Activated CD8-positive, alpha-beta T cell treated with anti-CD3 and anti-CD28 coated beads for 36 hours (primary cell): ENCODE data around the gene WFDC12. TPM values are rescaled to one million over a fixed set of nuclear protein-coding genes. Genes with fewer than 3 reads are reported as not detected.
"Not testable (repeated sequence)": the region's sequence is repeated elsewhere in the genome, so short reads cannot be mapped to it uniquely, and the experiment has no call there.

Experiments
- ATAC-seq: fragments of 200-7000 bp; cut with Tn5 transposase; one replicate; pipeline ENCODE4 v1.10.0; 2021; ENCODE audit warnings: mild to moderate bottlenecking, moderate library complexity
- CTCF ChIA-PET: fragments of 350-600 bp; sonication (Branson Sonifier 250); formaldehyde crosslinking; loops from one replicate; lab custom pipeline; 2021; ENCODE audit warnings: antibody characterized with exemption; lab: Charles Lee
- POLR2A ChIA-PET: fragments of 350-600 bp; sonication (Branson Sonifier 250); formaldehyde crosslinking; loops from one replicate; lab custom pipeline; 2021; ENCODE audit warnings: antibody characterized with exemption; lab: Charles Lee
- DNase-seq: peaks from one replicate; pipeline ENCODE4 v3.0.0-alpha.2; 2020
- H3K27ac Mint-ChIP-seq: one replicate; pipeline ENCODE4 v1.8.0; 2021; ENCODE audit warnings: mild to moderate bottlenecking, mixed read lengths
- H3K27me3 Mint-ChIP-seq: one replicate; pipeline ENCODE4 v1.8.0; 2021; ENCODE audit warnings: mixed read lengths
- H3K36me3 Mint-ChIP-seq: one replicate; pipeline ENCODE4 v1.8.0; 2021; ENCODE audit warnings: low read depth, mixed read lengths
- H3K4me1 Mint-ChIP-seq: one replicate; pipeline ENCODE4 v1.8.0; 2021; ENCODE audit warnings: low read depth, mixed read lengths
- H3K4me3 Mint-ChIP-seq: one replicate; pipeline ENCODE4 v1.8.0; 2021; ENCODE audit warnings: mild to moderate bottlenecking, moderate library complexity, mixed read lengths
- H3K9me3 Mint-ChIP-seq: one replicate; pipeline ENCODE4 v1.8.0; 2021; ENCODE audit warnings: mixed read lengths
- CTCF ChIP-seq: fragments of 200-600 bp; IDR thresholded peaks from one replicate; pipeline ENCODE4 v1.8.0; 2022; ENCODE audit warnings: antibody characterized with exemption, mild to moderate bottlenecking
- intact Hi-C: fragments of 100-400 bp; cut with micrococcal nuclease; formaldehyde crosslinking; loops from one replicate; pipeline ENCODE4 v1.10.0; 2022
- total RNA-seq, 2 experiments: library from RNA; stranded (reverse); gene quantifications; one replicate each; pipeline ENCODE4 v1.2.3, GENCODE V29; 2021

WFDC12 gene
- total RNA-seq, 2 experiments from 2014 or later: not detected

- DNase-seq (no peak), ATAC-seq (no peak)
- Mint-ChIP-seq H3K36me3 (no peaks in the 10 kb centered on the region), H3K4me1 (no peaks in the 10 kb centered on the region), H3K9me3 (peaks cover 15% of the 10 kb centered on the region), H3K4me3 (no peak overlapping the region), H3K27ac (no peak overlapping the region), H3K27me3 (peaks cover 20% of the 10 kb centered on the region)
- CTCF ChIA-PET: no interaction called here
- intact Hi-C loops: no loop called here
- POLR2A ChIA-PET: no interaction called here
- TF ChIP-seq CTCF: no peak
Measured at GRCh38 chr20:45156713-45157112, 32.4 kb upstream of the WFDC12 start.

GRCh38 chr20:45154794-45155193 is 30.5 kb upstream of the WFDC12 start:
- intact Hi-C loops, H3K4me1 Mint-ChIP-seq, POLR2A ChIA-PET, H3K27ac Mint-ChIP-seq, H3K4me3 Mint-ChIP-seq, H3K36me3 Mint-ChIP-seq, DNase-seq, ATAC-seq, CTCF ChIA-PET: not testable (repeated sequence)
- Mint-ChIP-seq H3K27me3 (peaks cover 15% of the 10 kb centered on the region), H3K9me3 (peaks cover 14% of the 10 kb centered on the region)

GRCh38 chr20:45154183-45154582 is 29.9 kb upstream of the WFDC12 start:
- no peak for ATAC-seq
- H3K27me3 Mint-ChIP-seq: peaks cover 16% of the 10 kb centered on the region

GRCh38 chr20:45153752-45154151 is 29.5 kb upstream of the WFDC12 start:
- TF ChIP-seq CTCF: no peak
- Mint-ChIP-seq H3K4me1 (no peaks in the 10 kb centered on the region), H3K4me3 (no peak overlapping the region), H3K9me3 (peaks cover 8% of the 10 kb centered on the region), H3K27me3 (peaks cover 18% of the 10 kb centered on the region), H3K36me3 (no peaks in the 10 kb centered on the region), H3K27ac (no peak overlapping the region)
- ATAC-seq (no peak), DNase-seq (no peak)
- intact Hi-C loops: no loop called here
- ChIA-PET POLR2A (no interaction called here), CTCF (interaction anchor here (0.6 kb wide), 1 partner anchor 109 kb away, joined by 3 read pairs; no protein-coding TSS in a partner anchor)

More at GRCh38 chr20:45154183-45154582, 29.9 kb upstream of the WFDC12 start:
- ChIA-PET CTCF (no interaction called here), POLR2A (no interaction called here)
- H3K4me3 Mint-ChIP-seq: no peak overlapping the region
- no peak for DNase-seq
- H3K9me3 Mint-ChIP-seq: peaks cover 12% of the 10 kb centered on the region
- no peak overlapping the region for H3K27ac Mint-ChIP-seq
- no peaks in the 10 kb centered on the region for H3K4me1 Mint-ChIP-seq
- intact Hi-C loops: no loop called here
- no peaks in the 10 kb centered on the region for H3K36me3 Mint-ChIP-seq
- TF ChIP-seq CTCF: no peak

- Mint-ChIP-seq H3K36me3 (no peaks in the 10 kb centered on the region), H3K4me3 (no peak overlapping the region), H3K27ac (no peak overlapping the region), H3K27me3 (peaks cover 21% of the 10 kb centered on the region), H3K4me1 (no peaks in the 10 kb centered on the region), H3K9me3 (peaks cover 2% of the 10 kb centered on the region)
- ATAC-seq (no peak), DNase-seq (no peak)
- ChIA-PET POLR2A (no interaction called here), CTCF (interaction anchor here (0.6 to 1.0 kb wide), 3 partner anchors 14 to 141 kb away, joined by 3 to 5 read pairs (median 4); no protein-coding TSS in a partner anchor)
- intact Hi-C loops: no loop called here
- TF ChIP-seq CTCF: no peak
Measured at GRCh38 chr20:45153147-45153546, 28.9 kb upstream of the WFDC12 start.
